Progenitor cell of endocrine pancreas (in vitro differentiated cells): ENCODE data around the gene THAP12. TPM values are rescaled to one million over a fixed set of nuclear protein-coding genes. Genes with fewer than 3 reads are reported as not detected.
A peak's percentile ranks its signal among the peaks of the same experiment; 100 is the strongest.
"Not testable (repeated sequence)": the region's sequence is repeated elsewhere in the genome, so short reads cannot be mapped to it uniquely, and the experiment has no call there.

Source experiments
- DNase-seq: peaks from one replicate; pipeline ENCODE4 v3.0.0; 2021; ENCODE audit warnings: low spot score; ENCODE audit not compliant: unreplicated experiment
- H3K27ac Mint-ChIP-seq: 2 replicates; pipeline ENCODE4 v1.8.0; 2021; ENCODE audit warnings: mild to moderate bottlenecking, moderate library complexity, mixed read lengths
- H3K27me3 Mint-ChIP-seq: 2 replicates; pipeline ENCODE4 v1.8.0; 2021; ENCODE audit warnings: mixed read lengths
- H3K36me3 Mint-ChIP-seq: 2 replicates; pipeline ENCODE4 v1.8.0; 2022; ENCODE audit warnings: mixed read lengths; ENCODE audit not compliant: insufficient read depth
- H3K4me1 Mint-ChIP-seq: 2 replicates; pipeline ENCODE4 v1.8.0; 2021; ENCODE audit warnings: low read depth, mixed read lengths
- H3K4me3 Mint-ChIP-seq: 2 replicates; pipeline ENCODE4 v1.8.0; 2021; ENCODE audit warnings: low read depth, mild to moderate bottlenecking, moderate library complexity, mixed read lengths
- H3K9me3 Mint-ChIP-seq: 2 replicates; pipeline ENCODE4 v1.8.0; 2021; ENCODE audit warnings: low read depth, mixed read lengths
- CTCF ChIP-seq: fragments of 200-600 bp; sonication (generic); IDR thresholded peaks from one replicate; pipeline ENCODE4 v1.5.0; 2021; ENCODE audit warnings: antibody characterized with exemption, mild to moderate bottlenecking; ENCODE audit not compliant: unreplicated experiment
- total RNA-seq: library from RNA; stranded (reverse); gene quantifications from 2 replicates; pipeline ENCODE4 v1.2.1, GENCODE V29; 2021

THAP12 gene
- total RNA-seq, 1 donor from 2014 or later = 51.1 TPM

GRCh38 chr11:76327756-76328388, 53.1 kb downstream of the THAP12 start:
- H3K36me3 Mint-ChIP-seq = no peaks in the 10 kb centered on the region
- no peak for TF ChIP-seq CTCF
- no peaks in the 10 kb centered on the region for H3K9me3 Mint-ChIP-seq
- peaks cover 4% of the 10 kb centered on the region for H3K4me1 Mint-ChIP-seq
- no peak overlapping the region for H3K27ac Mint-ChIP-seq
- DNase-seq = no peak
- H3K27me3 Mint-ChIP-seq = peaks cover 29% of the 10 kb centered on the region
- H3K4me3 Mint-ChIP-seq = no peak overlapping the region

GRCh38 chr11:76327202-76327601, 53.7 kb downstream of the THAP12 start:
- DNase-seq = no peak
- Mint-ChIP-seq H3K36me3 (no peaks in the 10 kb centered on the region), H3K9me3 (no peaks in the 10 kb centered on the region), H3K4me1 (peaks cover 4% of the 10 kb centered on the region), H3K27me3 (peaks cover 36% of the 10 kb centered on the region), H3K4me3 (no peak overlapping the region), H3K27ac (no peak overlapping the region)
- no peak for TF ChIP-seq CTCF

- H3K4me1 Mint-ChIP-seq = peaks cover 4% of the 10 kb centered on the region
- DNase-seq = no peak
- no peak overlapping the region for H3K4me3 Mint-ChIP-seq
- TF ChIP-seq CTCF = no peak
- H3K36me3 Mint-ChIP-seq = no peaks in the 10 kb centered on the region
- no peak overlapping the region for H3K27ac Mint-ChIP-seq
- H3K27me3 Mint-ChIP-seq = peaks cover 52% of the 10 kb centered on the region
- H3K9me3 Mint-ChIP-seq = no peaks in the 10 kb centered on the region
Observed at GRCh38 chr11:76325185-76325584, 55.7 kb downstream of the THAP12 start.

GRCh38 chr11:76323804-76324203, 57.1 kb downstream of the THAP12 start:
- Mint-ChIP-seq H3K36me3 (no peaks in the 10 kb centered on the region), H3K9me3 (no peaks in the 10 kb centered on the region), H3K27ac (no peak overlapping the region), H3K4me1 (no peaks in the 10 kb centered on the region), H3K27me3 (peaks cover 60% of the 10 kb centered on the region), H3K4me3 (no peak overlapping the region)
- no peak for DNase-seq
- TF ChIP-seq CTCF = no peak

GRCh38 chr11:76323375-76323774, 57.6 kb downstream of the THAP12 start:
- H3K27me3 Mint-ChIP-seq = peaks cover 60% of the 10 kb centered on the region
- not testable (repeated sequence) for H3K27ac Mint-ChIP-seq, H3K9me3 Mint-ChIP-seq, DNase-seq, H3K36me3 Mint-ChIP-seq, H3K4me3 Mint-ChIP-seq, H3K4me1 Mint-ChIP-seq

GRCh38 chr11:76322942-76323341, 58.0 kb downstream of the THAP12 start:
- Mint-ChIP-seq H3K4me3 (peak overlapping the region; percentile 14), H3K27me3 (peaks cover 60% of the 10 kb centered on the region), H3K4me1 (no peaks in the 10 kb centered on the region), H3K9me3 (no peaks in the 10 kb centered on the region), H3K27ac (no peak overlapping the region), H3K36me3 (no peaks in the 10 kb centered on the region)
- TF ChIP-seq CTCF = no peak
- DNase-seq = no peak
